Liver (tissue), 9 donors: ENCODE results near the gene TEK. TPM values are rescaled to one million over a fixed set of nuclear protein-coding genes. Genes with fewer than 3 reads are reported as not detected.
"Not testable (repeated sequence)": the region's sequence is repeated elsewhere in the genome, so short reads cannot be mapped to it uniquely, and the experiment has no call there.

Experiments used
- DNase-seq: peaks from one replicate; pipeline ENCODE4 v3.0.0-alpha.2; 2017; ENCODE audit warnings: low spot score
- H3K27ac ChIP-seq, 2 donors: one replicate each; pipeline ENCODE4 v1.7.0; 2013; ENCODE audit warnings: inconsistent platforms in 2 of 2, low read length in 2 of 2, control low read depth in 1 of 2, low read depth in 1 of 2, mild to moderate bottlenecking in 1 of 2
- H3K27me3 ChIP-seq, 4 donors: one replicate each; pipeline versions ENCODE4 v1.6.1 to v1.7.0; 2013; ENCODE audit warnings: low read length in 3 of 4, inconsistent platforms in 1 of 4, mild to moderate bottlenecking in 1 of 4, moderate library complexity in 1 of 4; ENCODE audit not compliant: control insufficient read depth in 4 of 4, insufficient read depth in 4 of 4
- H3K36me3 ChIP-seq, 4 donors: one replicate each; pipeline versions ENCODE4 v1.6.1 to v1.7.0; 2013; ENCODE audit warnings: low read length in 3 of 4, mild to moderate bottlenecking in 3 of 4, low read depth in 1 of 4, moderate library complexity in 1 of 4; ENCODE audit not compliant: control insufficient read depth in 4 of 4, insufficient read depth in 3 of 4
- H3K4me1 ChIP-seq, 4 donors: one replicate each; pipeline versions ENCODE4 v1.6.1 to v1.7.0; 2013; ENCODE audit warnings: low read length in 3 of 4, mild to moderate bottlenecking in 3 of 4, moderate library complexity in 1 of 4; ENCODE audit not compliant: control insufficient read depth in 4 of 4, insufficient read depth in 4 of 4
- H3K4me3 ChIP-seq, 3 donors: one replicate each; pipeline versions ENCODE4 v1.6.1 to v1.7.0; 2013; ENCODE audit warnings: low read length in 3 of 3, control low read depth in 1 of 3, low read depth in 1 of 3, mild to moderate bottlenecking in 1 of 3
- H3K9ac ChIP-seq, 2 donors: one replicate each; pipeline ENCODE4 v1.7.0; 2013; ENCODE audit warnings: low read length in 2 of 2, mild to moderate bottlenecking in 2 of 2, moderate library complexity in 2 of 2, control low read depth in 1 of 2, low read depth in 1 of 2
- H3K9me3 ChIP-seq, 4 donors: one replicate each; pipeline versions ENCODE4 v1.6.1 to v1.7.0; 2013; ENCODE audit warnings: low read length in 3 of 4; ENCODE audit not compliant: control insufficient read depth in 4 of 4
- EGR1 ChIP-seq, 2 donors: IDR thresholded peaks; 2 replicates each; pipeline ENCODE4 v1.6.1; 2016 to 2018; ENCODE audit warnings: antibody characterized with exemption in 2 of 2, low read depth in 2 of 2
- FOXA1 ChIP-seq: IDR thresholded peaks from 2 replicates; pipeline ENCODE4 v1.6.1; 2016; ENCODE audit warnings: antibody characterized with exemption
- FOXA2 ChIP-seq: IDR thresholded peaks from 2 replicates; pipeline ENCODE4 v1.6.1; 2016; ENCODE audit warnings: antibody characterized with exemption
- GABPA ChIP-seq, 2 donors: IDR thresholded peaks in 1 of 2; conservative IDR thresholded peaks in 1 of 2; 2 replicates each; pipeline ENCODE4 v1.6.1; 2016; ENCODE audit warnings: antibody characterized with exemption in 2 of 2, mild to moderate bottlenecking in 1 of 2, moderate library complexity in 1 of 2
- HNF4A ChIP-seq, 2 donors: conservative IDR thresholded peaks; 2 replicates each; pipeline ENCODE4 v1.6.1; 2016; ENCODE audit warnings: antibody characterized with exemption in 2 of 2, mild to moderate bottlenecking in 2 of 2
- HNF4G ChIP-seq: IDR thresholded peaks from 2 replicates; pipeline ENCODE4 v1.6.1; 2016; ENCODE audit warnings: antibody characterized with exemption
- JUND ChIP-seq, 2 donors: IDR thresholded peaks; 2 replicates each; pipeline ENCODE4 v1.6.1; 2016; ENCODE audit warnings: antibody characterized with exemption in 2 of 2
- NR2F2 ChIP-seq: IDR thresholded peaks from 2 replicates; pipeline ENCODE4 v1.6.1; 2016; ENCODE audit warnings: antibody characterized with exemption
- RAD21 ChIP-seq, 2 donors: IDR thresholded peaks; 2 replicates each; pipeline ENCODE4 v1.6.1; 2016; ENCODE audit warnings: antibody characterized with exemption in 2 of 2, mild to moderate bottlenecking in 2 of 2
- RXRA ChIP-seq, 2 donors: IDR thresholded peaks; 2 replicates each; pipeline ENCODE4 v1.6.1; 2017 to 2018; ENCODE audit warnings: antibody characterized with exemption in 2 of 2, mild to moderate bottlenecking in 1 of 2
- SP1 ChIP-seq: IDR thresholded peaks from 2 replicates; pipeline ENCODE4 v1.6.1; 2018; ENCODE audit warnings: antibody characterized with exemption, mild to moderate bottlenecking
- TAF1 ChIP-seq: conservative IDR thresholded peaks from 2 replicates; pipeline ENCODE4 v1.6.1; 2016; ENCODE audit warnings: antibody characterized with exemption, mild to moderate bottlenecking
- YY1 ChIP-seq: IDR thresholded peaks from 2 replicates; pipeline ENCODE4 v1.6.1; 2016; ENCODE audit warnings: antibody characterized with exemption, mild to moderate bottlenecking
- WGBS: extraction: QIAGEN DNeasy Blood & Tissue Kit; methylation state at CpG from one replicate; pipeline ENCODE4 v1.1.7; 2013; 5-methylcytosine and 5-hydroxymethylcytosine counted together
- polyA plus RNA-seq, 2 donors: library from polyadenylated mRNA; stranded (reverse) in 1 of 2; unstranded in 1 of 2; fragments of 200-250 nt in 1 of 2; fragments of >200 nt in 1 of 2; fragmentation: Nextera tagmentation in 1 of 2; extraction: Ambion mirVana in 1 of 2; gene quantifications; one replicate each; pipeline versions ENCODE4 v1.2.1 to v1.2.3, GENCODE V29; 2013 to 2015
- total RNA-seq, 2 donors: library from RNA; depleted of rRNA; stranded (reverse); fragments of >200 nt; gene quantifications; one replicate each; pipeline ENCODE4 v1.2.3, GENCODE V29; 2014
- TF ChIP-seq, protein P1 (sequence below): IDR thresholded peaks from 2 replicates; pipeline ENCODE4 v1.6.1; 2016; ENCODE audit warnings: antibody characterized with exemption
- TF ChIP-seq, protein P2 (sequence below): fragments of 150-350 bp; IDR thresholded peaks from 2 replicates; pipeline ENCODE4 v1.5.1; 2017; ENCODE audit warnings: improper control_type of control experiment, low read depth, low read length; ENCODE audit not compliant: missing input control
- TF ChIP-seq, protein P3 (sequence below): IDR thresholded peaks from 2 replicates; pipeline ENCODE4 v1.6.1; 2016; ENCODE audit warnings: antibody characterized with exemption, mild to moderate bottlenecking
- TF ChIP-seq, protein P4 (sequence below): IDR thresholded peaks from 2 replicates; pipeline ENCODE4 v1.6.1; 2016; ENCODE audit warnings: antibody characterized with exemption
- TF ChIP-seq, protein P5 (sequence below): IDR thresholded peaks from 2 replicates; pipeline ENCODE4 v1.6.1; 2016; ENCODE audit warnings: antibody characterized with exemption
- donor health status: healthy.
- donor health status: healthy.
- donor health status: healthy.
- donor health status: healthy.
- donor health status: healthy.

Gene TEK
- total and polyA plus RNA-seq, 4 donors: 2.9 to 13.8 (median 8.4) TPM

DNA sequence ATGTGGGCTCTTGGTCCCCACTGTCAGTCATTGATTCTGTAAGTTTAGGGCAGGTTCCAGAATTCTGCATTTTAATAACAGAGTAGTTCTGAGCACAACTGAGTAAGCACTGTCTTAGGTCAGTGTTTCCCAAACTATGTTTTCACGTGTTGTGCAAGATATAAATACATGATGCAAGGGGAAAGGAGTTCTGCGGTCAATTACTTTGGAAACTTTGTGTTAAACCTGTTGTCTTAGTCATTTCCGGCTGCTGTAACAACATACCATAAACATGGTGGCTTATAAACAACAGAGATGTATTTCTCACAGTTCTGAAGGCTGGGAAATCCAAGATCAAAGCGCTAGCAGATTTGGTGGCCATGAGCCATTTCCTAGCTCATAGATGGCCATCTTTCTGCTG lies 118.2 kb downstream of the TEK start:
- DNase-seq: no peak
- 86% methylated on average over 4 of the region's 4 CpGs for WGBS
- H3K9ac ChIP-seq: no peak overlapping the region
- H3K36me3 ChIP-seq: peaks cover 0 to 6% (median under 1%) of the 10 kb centered on the region in 4 donors
- no peaks in the 10 kb centered on the region for H3K27me3 ChIP-seq
- no peaks in the 10 kb centered on the region for H3K4me1 ChIP-seq
- H3K9me3 ChIP-seq: peaks cover 0 to 8% (median 1%) of the 10 kb centered on the region in 4 donors
- H3K27ac ChIP-seq: no peak overlapping the region
- H3K4me3 ChIP-seq: no peak overlapping the region
- TF ChIP-seq JUND (IDR thresholded peaks at IDR 0.05) (no peak), NR2F2 (no peak), TAF1 (no peak), RXRA (IDR thresholded peaks at IDR 0.05) (no peak), SP1 (no peak), YY1 (no peak), EGR1 (IDR thresholded peaks at IDR 0.05; ENCODE audit: low read depth in 2 of 2) (no peak), HNF4A (conservative IDR thresholded peaks at IDR 0.05) (no peak), GABPA (IDR thresholded peaks at IDR 0.05 in 1 of 2, conservative IDR thresholded peaks at IDR 0.05 in 1 of 2) (no peak), HNF4G (no peak), FOXA2 (no peak), FOXA1 (no peak), RAD21 (IDR thresholded peaks at IDR 0.05) (no peak)
- TF ChIP-seq, protein P1, sequence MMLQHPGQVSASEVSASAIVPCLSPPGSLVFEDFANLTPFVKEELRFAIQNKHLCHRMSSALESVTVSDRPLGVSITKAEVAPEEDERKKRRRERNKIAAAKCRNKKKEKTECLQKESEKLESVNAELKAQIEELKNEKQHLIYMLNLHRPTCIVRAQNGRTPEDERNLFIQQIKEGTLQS: no peak
- TF ChIP-seq, protein P2, sequence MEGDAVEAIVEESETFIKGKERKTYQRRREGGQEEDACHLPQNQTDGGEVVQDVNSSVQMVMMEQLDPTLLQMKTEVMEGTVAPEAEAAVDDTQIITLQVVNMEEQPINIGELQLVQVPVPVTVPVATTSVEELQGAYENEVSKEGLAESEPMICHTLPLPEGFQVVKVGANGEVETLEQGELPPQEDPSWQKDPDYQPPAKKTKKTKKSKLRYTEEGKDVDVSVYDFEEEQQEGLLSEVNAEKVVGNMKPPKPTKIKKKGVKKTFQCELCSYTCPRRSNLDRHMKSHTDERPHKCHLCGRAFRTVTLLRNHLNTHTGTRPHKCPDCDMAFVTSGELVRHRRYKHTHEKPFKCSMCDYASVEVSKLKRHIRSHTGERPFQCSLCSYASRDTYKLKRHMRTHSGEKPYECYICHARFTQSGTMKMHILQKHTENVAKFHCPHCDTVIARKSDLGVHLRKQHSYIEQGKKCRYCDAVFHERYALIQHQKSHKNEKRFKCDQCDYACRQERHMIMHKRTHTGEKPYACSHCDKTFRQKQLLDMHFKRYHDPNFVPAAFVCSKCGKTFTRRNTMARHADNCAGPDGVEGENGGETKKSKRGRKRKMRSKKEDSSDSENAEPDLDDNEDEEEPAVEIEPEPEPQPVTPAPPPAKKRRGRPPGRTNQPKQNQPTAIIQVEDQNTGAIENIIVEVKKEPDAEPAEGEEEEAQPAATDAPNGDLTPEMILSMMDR: no peak
- TF ChIP-seq, protein P3, sequence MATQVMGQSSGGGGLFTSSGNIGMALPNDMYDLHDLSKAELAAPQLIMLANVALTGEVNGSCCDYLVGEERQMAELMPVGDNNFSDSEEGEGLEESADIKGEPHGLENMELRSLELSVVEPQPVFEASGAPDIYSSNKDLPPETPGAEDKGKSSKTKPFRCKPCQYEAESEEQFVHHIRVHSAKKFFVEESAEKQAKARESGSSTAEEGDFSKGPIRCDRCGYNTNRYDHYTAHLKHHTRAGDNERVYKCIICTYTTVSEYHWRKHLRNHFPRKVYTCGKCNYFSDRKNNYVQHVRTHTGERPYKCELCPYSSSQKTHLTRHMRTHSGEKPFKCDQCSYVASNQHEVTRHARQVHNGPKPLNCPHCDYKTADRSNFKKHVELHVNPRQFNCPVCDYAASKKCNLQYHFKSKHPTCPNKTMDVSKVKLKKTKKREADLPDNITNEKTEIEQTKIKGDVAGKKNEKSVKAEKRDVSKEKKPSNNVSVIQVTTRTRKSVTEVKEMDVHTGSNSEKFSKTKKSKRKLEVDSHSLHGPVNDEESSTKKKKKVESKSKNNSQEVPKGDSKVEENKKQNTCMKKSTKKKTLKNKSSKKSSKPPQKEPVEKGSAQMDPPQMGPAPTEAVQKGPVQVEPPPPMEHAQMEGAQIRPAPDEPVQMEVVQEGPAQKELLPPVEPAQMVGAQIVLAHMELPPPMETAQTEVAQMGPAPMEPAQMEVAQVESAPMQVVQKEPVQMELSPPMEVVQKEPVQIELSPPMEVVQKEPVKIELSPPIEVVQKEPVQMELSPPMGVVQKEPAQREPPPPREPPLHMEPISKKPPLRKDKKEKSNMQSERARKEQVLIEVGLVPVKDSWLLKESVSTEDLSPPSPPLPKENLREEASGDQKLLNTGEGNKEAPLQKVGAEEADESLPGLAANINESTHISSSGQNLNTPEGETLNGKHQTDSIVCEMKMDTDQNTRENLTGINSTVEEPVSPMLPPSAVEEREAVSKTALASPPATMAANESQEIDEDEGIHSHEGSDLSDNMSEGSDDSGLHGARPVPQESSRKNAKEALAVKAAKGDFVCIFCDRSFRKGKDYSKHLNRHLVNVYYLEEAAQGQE: no peak
- TF ChIP-seq, protein P4, sequence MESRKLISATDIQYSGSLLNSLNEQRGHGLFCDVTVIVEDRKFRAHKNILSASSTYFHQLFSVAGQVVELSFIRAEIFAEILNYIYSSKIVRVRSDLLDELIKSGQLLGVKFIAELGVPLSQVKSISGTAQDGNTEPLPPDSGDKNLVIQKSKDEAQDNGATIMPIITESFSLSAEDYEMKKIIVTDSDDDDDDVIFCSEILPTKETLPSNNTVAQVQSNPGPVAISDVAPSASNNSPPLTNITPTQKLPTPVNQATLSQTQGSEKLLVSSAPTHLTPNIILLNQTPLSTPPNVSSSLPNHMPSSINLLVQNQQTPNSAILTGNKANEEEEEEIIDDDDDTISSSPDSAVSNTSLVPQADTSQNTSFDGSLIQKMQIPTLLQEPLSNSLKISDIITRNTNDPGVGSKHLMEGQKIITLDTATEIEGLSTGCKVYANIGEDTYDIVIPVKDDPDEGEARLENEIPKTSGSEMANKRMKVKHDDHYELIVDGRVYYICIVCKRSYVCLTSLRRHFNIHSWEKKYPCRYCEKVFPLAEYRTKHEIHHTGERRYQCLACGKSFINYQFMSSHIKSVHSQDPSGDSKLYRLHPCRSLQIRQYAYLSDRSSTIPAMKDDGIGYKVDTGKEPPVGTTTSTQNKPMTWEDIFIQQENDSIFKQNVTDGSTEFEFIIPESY: no peak
- TF ChIP-seq, protein P5, sequence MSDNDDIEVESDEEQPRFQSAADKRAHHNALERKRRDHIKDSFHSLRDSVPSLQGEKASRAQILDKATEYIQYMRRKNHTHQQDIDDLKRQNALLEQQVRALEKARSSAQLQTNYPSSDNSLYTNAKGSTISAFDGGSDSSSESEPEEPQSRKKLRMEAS: no peak

DNA sequence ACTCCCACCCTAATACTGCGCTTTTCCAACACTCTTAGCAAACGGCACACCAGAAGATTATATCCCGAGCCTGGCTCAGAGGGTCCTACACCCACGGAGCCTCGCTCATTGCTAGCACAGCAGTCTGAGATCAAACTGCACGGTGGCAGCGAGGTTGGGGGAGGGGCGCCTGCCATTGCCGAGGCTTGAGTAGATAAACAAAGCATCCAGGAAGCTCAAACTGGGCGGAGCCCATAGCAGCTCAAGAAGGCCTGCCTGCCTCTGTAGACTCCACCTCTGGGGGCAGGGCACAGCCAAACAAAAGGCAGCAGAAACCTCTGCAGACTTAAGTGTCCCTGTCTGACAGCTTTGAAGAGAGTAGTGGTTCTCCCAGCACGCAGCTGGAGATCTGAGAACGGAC lies 130.6 kb downstream of the TEK start:
- WGBS: 79% methylated on average over 12 of the region's 12 CpGs
- H3K4me3 ChIP-seq: not testable (repeated sequence)

More for the DNA sequence above, 130.6 kb downstream of the TEK start:
- H3K9ac ChIP-seq, DNase-seq, H3K27ac ChIP-seq, H3K4me1 ChIP-seq, H3K36me3 ChIP-seq, H3K9me3 ChIP-seq, H3K27me3 ChIP-seq: not testable (repeated sequence)
